Smooth muscle cell (in vitro differentiated cells): ENCODE results near the gene ADARB2. TPM values are rescaled to one million over a fixed set of nuclear protein-coding genes. Genes with fewer than 3 reads are reported as not detected.

Experiments
- DNase-seq: peaks from one replicate; lab custom pipeline; 2025; ENCODE audit not compliant: unreplicated experiment; lab: John Stamatoyannopoulos, UW
- H2AFZ ChIP-seq: fragments of 200-600 bp; sonication (generic); 2 replicates; pipeline ENCODE4 v1.6.0; 2016; ENCODE audit warnings: antibody characterized with exemption, low read depth, mild to moderate bottlenecking
- H3F3A ChIP-seq: fragments of 200-600 bp; sonication (generic); 2 replicates; pipeline ENCODE4 v1.6.0; 2017; ENCODE audit warnings: antibody characterized with exemption, low read depth
- H3K27ac ChIP-seq: fragments of 200-600 bp; sonication (generic); 2 replicates; pipeline ENCODE4 v1.5.1; 2016; ENCODE audit warnings: low read depth, mild to moderate bottlenecking
- H3K27me3 ChIP-seq: fragments of 200-600 bp; sonication (generic); 2 replicates; pipeline ENCODE4 v1.6.1; 2016; ENCODE audit warnings: low read depth, mild to moderate bottlenecking
- H3K36me3 ChIP-seq: fragments of 200-600 bp; sonication (generic); 2 replicates; pipeline ENCODE4 v1.5.1; 2016; ENCODE audit warnings: low read depth
- H3K4me1 ChIP-seq: fragments of 200-600 bp; sonication (generic); 2 replicates; pipeline ENCODE4 v1.5.1; 2016; ENCODE audit warnings: low read depth
- H3K4me2 ChIP-seq: fragments of 200-600 bp; sonication (generic); 2 replicates; pipeline ENCODE4 v1.6.0; 2016; ENCODE audit warnings: mild to moderate bottlenecking
- H3K4me3 ChIP-seq: fragments of 200-600 bp; sonication (generic); 2 replicates; pipeline ENCODE4 v1.5.1; 2016; ENCODE audit warnings: mild to moderate bottlenecking
- H3K79me2 ChIP-seq: fragments of 200-600 bp; sonication (generic); 2 replicates; pipeline ENCODE4 v1.6.0; 2016; ENCODE audit warnings: low read depth, mild to moderate bottlenecking
- H3K9ac ChIP-seq: fragments of 200-600 bp; sonication (generic); 2 replicates; pipeline ENCODE4 v1.6.0; 2016; ENCODE audit warnings: low read depth
- H3K9me3 ChIP-seq: fragments of 200-600 bp; sonication (generic); replicated peaks from 2 replicates; pipeline ENCODE4 v1.5.1; 2016; ENCODE audit warnings: low read depth
- H4K20me1 ChIP-seq: fragments of 200-600 bp; sonication (generic); 2 replicates; pipeline ENCODE4 v1.6.0; 2016; ENCODE audit warnings: low read depth
- WGBS: methylation state at CpG from one replicate; pipeline ENCODE4 v1.1.7; 2016; ENCODE audit warnings: low lambda C conversion rate; 5-methylcytosine and 5-hydroxymethylcytosine counted together
- polyA plus RNA-seq: library from polyadenylated mRNA; unstranded; fragments of >200 nt; fragmentation: Nextera tagmentation; extraction: Ambion mirVana; gene quantifications from 2 replicates; pipeline ENCODE4 v1.2.1, GENCODE V29; 2016
- total RNA-seq: library from RNA; depleted of rRNA; stranded (reverse); fragments of >200 nt; gene quantifications from 2 replicates; pipeline ENCODE4 v1.2.3, GENCODE V29; 2014
- TF ChIP-seq, protein P1 (sequence below): fragments of 200-600 bp; sonication (generic); IDR thresholded peaks from 2 replicates; pipeline ENCODE4 v1.5.1; 2017; ENCODE audit warnings: borderline replicate concordance, mild to moderate bottlenecking, antibody characterized with exemption; ENCODE audit not compliant: insufficient read depth, poor library complexity, severe bottlenecking

ADARB2 gene
- total and polyA plus RNA-seq, 2 experiments from 2014 or later, result 0.13 to 0.39 TPM

DNA sequence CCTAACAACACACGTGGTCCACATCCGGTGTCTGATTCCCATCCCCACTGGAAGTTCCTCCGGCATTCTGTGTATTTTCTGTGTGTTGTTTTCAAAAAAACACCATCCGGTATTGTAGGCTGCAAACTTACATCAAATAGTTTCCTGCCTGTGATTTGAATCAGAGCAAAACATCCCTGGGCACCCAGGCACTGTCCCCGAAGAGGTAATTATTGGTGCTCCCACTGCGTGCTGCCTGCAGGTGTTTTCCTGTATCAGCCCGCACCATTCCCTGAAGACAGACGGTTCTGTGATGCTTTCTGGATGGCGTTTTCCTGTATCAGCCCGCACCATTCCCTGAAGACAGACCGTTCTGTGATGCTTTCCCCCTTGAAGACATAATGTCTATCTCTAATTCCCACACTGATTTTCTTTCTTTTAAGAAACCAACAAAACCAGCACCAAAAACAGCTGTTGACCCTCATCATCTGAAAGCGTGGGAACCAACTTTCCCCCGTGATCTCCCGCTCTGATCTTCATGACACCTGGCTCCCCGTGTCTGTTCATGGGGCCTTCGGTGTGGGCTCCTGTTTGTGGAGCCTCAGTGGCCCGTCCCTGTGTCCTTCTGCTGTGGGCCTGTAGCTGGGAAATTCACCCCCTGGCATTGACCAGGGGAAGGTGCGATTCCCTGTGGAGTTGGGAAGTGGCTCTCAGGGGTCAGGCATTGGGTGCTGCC is 205.3 kb downstream of the ADARB2 start:
- Histone ChIP-seq H2AFZ (no peak overlapping the region), H3K4me3 (no peak overlapping the region), H3F3A (no peaks in the 10 kb centered on the region), H3K4me1 (no peaks in the 10 kb centered on the region), H3K27me3 (peaks cover 3% of the 10 kb centered on the region), H3K79me2 (no peaks in the 10 kb centered on the region), H3K9me3 (no peaks in the 10 kb centered on the region), H3K27ac (no peak overlapping the region), H3K9ac (no peak overlapping the region), H3K4me2 (no peak overlapping the region), H4K20me1 (no peaks in the 10 kb centered on the region), H3K36me3 (no peaks in the 10 kb centered on the region)
- no peak for DNase-seq
- WGBS, result 91% methylated on average over 18 of the region's 18 CpGs
- TF ChIP-seq, protein P1, sequence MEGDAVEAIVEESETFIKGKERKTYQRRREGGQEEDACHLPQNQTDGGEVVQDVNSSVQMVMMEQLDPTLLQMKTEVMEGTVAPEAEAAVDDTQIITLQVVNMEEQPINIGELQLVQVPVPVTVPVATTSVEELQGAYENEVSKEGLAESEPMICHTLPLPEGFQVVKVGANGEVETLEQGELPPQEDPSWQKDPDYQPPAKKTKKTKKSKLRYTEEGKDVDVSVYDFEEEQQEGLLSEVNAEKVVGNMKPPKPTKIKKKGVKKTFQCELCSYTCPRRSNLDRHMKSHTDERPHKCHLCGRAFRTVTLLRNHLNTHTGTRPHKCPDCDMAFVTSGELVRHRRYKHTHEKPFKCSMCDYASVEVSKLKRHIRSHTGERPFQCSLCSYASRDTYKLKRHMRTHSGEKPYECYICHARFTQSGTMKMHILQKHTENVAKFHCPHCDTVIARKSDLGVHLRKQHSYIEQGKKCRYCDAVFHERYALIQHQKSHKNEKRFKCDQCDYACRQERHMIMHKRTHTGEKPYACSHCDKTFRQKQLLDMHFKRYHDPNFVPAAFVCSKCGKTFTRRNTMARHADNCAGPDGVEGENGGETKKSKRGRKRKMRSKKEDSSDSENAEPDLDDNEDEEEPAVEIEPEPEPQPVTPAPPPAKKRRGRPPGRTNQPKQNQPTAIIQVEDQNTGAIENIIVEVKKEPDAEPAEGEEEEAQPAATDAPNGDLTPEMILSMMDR, result no peak

DNA sequence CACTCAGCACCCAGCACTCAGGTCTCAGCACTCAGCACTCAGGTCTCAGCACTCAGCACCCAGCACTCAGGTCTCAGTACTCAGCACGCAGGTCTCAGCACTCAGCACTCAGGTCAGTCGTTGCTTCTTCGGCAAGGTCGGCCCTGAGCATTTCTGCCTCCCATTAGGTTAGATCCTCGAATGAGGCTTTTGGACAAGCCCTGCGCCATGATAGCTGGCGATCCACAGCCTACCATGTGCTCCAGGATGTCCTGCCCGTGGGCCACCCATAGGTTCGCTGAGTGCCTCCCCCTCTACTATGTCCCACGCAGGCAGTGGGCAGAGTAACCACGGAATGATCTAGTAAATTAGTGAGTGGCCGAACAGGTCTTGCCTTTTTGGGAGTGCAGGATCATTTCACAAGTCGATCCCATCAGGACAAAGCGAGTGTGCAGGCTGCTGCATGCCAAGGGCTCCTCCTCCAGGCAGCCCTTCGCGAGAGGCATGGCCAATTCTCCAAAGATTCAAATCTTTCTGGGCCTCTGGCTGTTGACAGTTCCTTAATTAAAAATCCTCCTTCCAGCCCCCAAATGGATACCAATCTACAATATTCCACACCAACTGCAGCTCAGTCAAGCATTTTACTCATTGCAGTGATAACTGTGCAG is 206.3 kb downstream of the ADARB2 start:
- Histone ChIP-seq H3K27me3 (peaks cover 3% of the 10 kb centered on the region), H3K4me2 (no peak overlapping the region), H3K4me3 (no peak overlapping the region), H3F3A (no peaks in the 10 kb centered on the region), H3K27ac (no peak overlapping the region), H3K9me3 (no peaks in the 10 kb centered on the region), H2AFZ (no peak overlapping the region), H4K20me1 (no peaks in the 10 kb centered on the region), H3K79me2 (no peaks in the 10 kb centered on the region), H3K36me3 (no peaks in the 10 kb centered on the region), H3K9ac (no peak overlapping the region), H3K4me1 (no peaks in the 10 kb centered on the region)
- TF ChIP-seq, protein P1, result no peak
- no peak for DNase-seq
- WGBS, result 94% methylated on average over 16 of the region's 16 CpGs

DNA sequence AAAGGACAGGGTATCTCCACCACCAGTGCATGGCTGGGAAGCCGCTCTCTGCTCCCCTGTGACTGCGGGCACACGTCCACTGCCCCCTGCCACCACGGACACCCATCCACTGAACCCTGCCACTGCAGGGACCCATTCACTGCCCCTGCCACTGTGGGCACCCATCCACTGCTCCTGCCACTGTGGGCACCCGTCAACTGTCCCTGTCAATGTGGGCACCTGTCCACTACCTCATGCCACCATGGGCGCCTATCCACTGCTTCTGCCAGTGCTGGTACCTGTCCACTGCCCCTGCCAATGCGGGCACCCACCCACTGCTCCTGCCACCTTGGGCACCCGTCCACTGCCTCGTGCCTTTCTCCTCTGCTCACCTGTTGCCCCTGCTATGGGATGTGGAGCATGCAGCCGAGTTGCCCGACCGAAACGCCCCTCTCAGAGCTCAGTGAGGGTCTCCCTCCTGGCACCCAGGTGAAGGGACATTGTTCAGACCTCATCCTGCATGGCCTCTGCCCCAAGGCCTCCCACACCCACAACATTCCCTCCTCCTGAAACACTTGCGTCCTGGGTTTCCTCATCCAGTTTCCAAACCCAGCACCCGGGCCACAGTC is 207.4 kb downstream of the ADARB2 start:
- Histone ChIP-seq H3K4me2 (no peak overlapping the region), H3F3A (no peaks in the 10 kb centered on the region), H4K20me1 (no peaks in the 10 kb centered on the region), H3K9ac (no peak overlapping the region), H3K27me3 (peaks cover 3% of the 10 kb centered on the region), H3K79me2 (no peaks in the 10 kb centered on the region), H3K27ac (no peak overlapping the region), H2AFZ (no peak overlapping the region), H3K4me1 (no peaks in the 10 kb centered on the region), H3K9me3 (no peaks in the 10 kb centered on the region), H3K36me3 (no peaks in the 10 kb centered on the region), H3K4me3 (no peak overlapping the region)
- TF ChIP-seq, protein P1, result no peak
- 92% methylated on average over 14 of the region's 15 CpGs for WGBS
- no peak for DNase-seq
